ENCODE results near the gene KIRREL3.

Gene KIRREL3

DNA sequence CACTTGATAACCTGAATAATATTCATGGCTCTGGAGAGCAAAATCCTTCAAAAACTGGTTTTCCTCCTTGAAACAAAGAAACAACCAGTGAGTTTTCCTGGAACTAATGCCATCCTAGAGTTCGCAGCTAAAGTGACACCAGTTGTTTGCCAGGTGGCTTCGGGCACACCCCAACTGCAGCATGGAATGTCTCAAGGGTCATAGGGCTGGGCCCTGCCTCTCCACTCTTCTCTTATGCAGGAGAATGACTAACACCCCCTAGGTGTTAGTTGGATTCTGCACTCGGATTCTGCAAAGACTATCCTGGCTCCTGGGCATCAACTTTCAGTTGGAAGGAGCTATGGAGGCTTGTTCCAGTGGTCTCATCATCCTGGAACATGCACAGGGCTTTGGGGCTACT is 98.8 kb downstream of the KIRREL3 start:
- no peak for DNase-seq

- DNase-seq, result no peak
Measured at GRCh38 chr11:126899961-126900748, 100.4 kb downstream of the KIRREL3 start.

DNA sequence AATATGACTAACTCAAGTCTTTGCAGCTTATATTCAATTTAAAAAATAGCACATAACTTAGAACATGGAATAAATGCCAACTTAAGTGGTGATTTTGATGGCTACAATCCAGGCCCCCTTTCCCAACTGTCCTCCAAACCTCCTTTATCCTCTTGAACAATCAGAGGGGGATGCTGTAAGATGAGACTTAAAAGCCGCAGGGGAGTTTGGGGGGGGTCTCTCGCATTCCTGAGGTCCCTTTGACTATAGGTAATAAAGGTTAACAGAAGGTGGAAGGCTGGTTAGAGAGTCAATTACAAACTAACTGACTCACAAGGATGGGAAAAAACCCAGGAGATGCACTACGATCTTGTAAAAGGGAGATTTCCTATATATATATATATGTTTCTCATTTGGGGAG is 101.8 kb downstream of the KIRREL3 start:
- DNase-seq, result no peak

GRCh38 chr11:126897430-126897829 is 103.1 kb downstream of the KIRREL3 start:
- no peak for DNase-seq

- no peak for DNase-seq
Measured at GRCh38 chr11:126896025-126896424, 104.5 kb downstream of the KIRREL3 start.

DNA sequence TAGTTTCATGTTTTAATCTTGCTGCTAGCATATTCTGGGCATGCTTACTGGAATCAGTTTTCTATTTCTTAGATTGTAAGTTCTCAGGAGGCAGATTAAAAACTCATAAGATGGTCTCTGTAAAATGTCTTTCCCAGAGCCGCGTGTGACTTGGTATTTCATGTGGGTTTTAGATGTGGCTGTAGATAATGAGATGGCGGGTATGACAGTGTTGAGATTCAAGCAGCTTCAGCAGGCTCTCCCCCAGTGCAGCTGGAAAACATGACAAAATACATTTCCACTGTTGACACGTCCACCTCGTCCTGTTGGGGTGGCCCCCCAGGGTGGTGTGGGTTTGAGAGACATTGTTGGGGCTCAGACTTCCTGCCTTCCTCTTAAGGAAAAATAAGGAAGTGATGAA is 106.8 kb downstream of the KIRREL3 start:
- DNase-seq, result no peak

DNA sequence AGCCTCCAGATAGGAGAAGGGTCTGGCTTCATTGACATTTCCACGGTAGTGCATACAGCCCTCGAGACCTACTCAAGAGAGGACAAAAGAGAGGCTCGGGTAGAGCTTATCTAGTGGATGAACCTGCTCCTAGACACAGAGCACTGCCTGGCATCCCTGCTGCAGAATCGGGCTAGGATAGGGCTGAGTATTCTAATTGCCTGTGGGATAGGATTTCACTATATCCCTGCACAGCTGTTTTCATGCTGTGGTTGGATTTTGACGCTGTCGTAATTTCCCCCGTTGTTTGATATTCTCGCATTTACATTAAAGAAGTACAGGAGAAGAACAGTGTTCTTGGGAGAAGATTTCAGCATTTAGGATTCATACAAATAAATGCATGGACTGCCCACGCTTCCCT is 107.8 kb downstream of the KIRREL3 start:
- DNase-seq, result no peak

DNA sequence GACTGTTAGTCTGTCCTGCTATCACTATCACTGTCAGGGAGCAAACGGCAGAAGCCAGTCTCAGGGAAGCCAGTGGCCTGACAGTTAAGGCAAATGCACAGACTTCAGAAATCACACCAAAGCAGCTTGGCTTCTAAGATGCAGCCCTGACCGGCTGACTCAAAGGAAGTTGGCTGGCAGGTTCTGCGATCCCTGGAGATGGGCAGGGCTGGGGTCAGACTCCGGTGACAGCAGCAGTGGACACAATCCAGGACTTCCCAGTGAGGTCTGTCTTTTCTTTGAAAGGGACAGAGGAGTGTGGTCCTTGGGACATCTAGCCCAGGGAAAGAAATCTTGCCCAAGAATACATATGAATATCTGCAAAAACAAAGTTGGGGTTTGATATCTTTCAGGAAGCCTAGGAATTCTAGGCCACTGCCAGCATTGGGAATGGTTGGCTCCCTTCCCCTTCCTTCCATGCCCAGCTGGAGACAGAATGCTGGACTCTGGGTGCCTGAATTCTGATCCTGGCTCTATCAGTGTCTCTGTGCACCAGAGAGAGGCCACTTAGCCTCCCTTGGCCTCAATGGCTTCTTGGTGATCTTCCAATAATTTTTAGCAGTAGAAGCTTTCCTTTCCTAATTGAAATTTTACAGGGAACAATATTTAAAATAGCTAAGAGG is 108.9 kb downstream of the KIRREL3 start:
- DNase-seq, result no peak

- no peak for DNase-seq
Measured at GRCh38 chr11:126890561-126890960, 110.0 kb downstream of the KIRREL3 start.

DNA sequence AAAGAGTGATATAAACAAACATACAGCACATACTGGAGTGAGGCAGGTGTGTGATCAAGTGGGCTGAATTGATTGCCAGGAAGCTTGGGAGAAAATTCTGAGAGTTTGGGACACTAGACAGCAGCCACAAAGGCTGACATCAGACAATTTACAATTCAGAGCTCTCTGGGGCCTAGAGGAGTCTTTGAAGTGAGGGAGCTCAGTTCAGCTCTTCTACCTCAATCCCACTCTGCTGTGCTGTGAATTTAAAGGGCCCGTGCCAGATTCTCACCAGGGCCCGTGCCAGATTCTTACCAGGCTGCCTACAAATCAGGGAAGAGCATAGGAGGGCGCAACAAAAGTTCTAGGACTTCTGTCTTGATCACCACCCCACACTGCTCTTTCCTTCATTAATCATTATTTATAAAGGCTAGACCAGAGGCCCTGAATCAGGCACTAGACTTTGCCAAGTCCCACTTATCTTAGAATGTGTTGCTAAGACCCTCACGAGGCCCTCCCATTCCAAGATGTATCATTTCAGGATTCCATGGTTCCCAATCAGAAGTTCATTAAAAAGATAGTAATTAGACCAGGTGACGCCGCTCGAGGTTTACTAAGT is 112.4 kb downstream of the KIRREL3 start:
- no peak for DNase-seq

DNA sequence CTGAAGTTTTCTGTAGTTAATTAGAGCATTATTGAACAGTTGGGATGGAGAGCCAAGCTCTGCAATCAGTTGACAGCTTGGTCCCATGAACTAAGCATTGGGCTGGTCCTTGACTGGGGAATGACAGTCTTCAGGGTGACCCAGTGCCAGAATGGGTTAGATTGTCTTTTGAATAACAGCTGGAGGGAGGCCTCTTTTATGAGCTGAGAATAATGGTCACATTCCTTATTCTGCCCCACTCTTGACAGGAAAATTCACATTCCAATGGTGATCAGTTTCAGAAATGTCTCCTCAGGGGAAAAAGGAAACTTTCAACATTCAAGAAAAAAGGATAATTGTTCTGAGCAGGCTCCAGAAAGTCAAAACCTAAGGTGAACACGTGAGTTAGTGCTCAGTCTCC is 113.9 kb downstream of the KIRREL3 start:
- no peak for DNase-seq

DNA sequence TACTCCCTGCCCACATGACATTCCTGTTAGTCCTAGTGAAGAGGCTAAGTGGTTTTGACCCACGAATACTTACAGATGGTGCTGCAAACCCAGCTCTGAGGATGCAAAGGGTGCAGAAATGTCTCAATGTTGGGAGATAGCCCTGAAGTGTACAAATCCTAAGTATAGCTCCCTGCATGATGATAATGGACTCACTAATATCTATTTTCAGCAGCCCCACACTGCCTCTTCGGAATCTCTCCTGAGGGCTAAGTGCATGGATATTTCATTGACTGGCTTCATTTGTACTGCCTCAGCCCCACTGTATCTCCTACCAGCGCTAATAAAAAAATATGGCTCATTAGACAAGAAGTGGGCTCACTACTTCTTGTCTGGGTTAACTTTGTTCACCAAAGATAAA is 114.5 kb downstream of the KIRREL3 start:
- DNase-seq, result no peak

GRCh38 chr11:126884594-126884993 is 116.0 kb downstream of the KIRREL3 start:
- no peak for DNase-seq

DNA sequence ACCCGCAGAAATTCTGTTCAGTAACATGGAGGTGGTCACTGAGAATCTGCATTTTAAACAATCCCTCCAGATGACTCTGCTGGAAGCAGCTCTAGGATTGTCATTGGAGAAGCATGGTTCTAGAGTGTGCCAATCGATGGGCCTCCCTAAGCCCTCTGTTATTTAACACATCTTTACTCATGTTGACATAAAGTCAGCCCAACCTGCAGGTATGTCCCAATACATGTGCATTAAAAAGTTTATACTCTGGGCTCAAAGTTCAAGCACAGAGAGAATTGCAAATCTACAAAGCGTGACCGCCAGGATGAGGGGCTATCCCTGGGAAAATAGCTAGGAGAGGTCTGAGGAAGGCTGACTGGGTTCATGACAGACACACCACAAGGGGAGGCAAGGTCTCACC is 116.4 kb downstream of the KIRREL3 start:
- no peak for DNase-seq

DNA sequence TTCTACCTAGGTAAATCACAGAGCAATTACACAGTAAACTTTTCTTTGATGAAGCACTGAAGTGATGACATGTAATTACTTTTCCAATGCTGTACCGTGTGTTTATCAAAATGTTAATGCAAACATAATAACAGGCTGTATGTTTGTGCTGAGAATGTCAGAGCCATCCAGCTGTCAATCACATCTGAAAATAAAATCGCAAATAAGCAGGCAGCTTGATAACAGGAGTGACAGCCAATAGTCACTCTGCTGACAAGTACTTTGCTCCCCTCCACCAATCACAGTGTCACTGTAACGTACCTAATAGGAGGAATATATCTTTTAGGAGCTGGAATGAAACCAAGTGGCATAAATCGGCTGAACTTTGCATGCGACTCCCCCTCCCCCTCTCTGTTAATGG is 119.7 kb downstream of the KIRREL3 start:
- DNase-seq, result no peak

DNA sequence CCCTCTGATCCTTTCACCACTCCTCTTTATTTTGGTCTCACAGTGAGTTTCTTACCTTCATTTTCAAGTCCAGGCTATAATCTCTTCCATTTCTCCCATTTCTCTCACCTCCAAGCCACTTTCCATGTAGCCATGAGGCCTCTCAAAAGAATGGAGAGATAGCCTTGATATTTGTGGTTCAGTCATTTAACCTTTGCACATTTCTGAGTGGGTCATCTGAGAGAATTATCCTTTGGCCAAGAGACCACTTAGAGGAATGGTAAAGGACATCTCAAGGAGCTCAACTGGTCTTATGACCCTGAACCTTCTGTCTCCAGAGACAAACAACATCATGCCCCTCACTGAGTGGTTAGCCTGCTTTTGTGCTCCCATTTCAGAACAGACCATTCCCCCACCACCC is 121.1 kb downstream of the KIRREL3 start:
- DNase-seq, result no peak

DNA sequence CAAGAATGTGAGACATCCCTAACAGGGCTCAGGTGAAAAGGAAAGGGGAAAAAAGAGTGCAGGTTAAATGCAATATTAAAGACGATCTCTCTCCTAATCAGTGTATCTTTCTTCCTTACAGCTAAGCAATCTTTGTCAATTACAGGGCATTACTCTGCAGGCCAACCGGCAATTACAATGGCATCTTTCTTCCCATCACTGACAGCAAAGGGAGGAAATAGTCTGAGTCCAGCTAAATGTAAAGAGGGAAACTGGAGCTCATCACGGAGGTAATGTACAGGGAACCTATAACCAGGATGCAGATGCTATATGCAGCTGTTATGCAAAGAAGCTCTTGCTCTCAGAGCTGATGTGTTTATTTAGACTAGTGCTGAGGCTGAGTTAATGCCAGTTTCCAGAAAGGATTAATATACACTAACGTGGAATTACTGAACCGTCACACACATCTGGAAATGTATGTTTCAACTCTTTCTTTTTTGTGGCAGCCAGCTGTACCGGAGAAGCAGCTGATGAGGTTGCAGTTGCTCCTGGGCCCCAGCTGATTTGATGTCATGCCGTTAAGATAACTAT is 121.6 kb downstream of the KIRREL3 start:
- no peak for DNase-seq

DNA sequence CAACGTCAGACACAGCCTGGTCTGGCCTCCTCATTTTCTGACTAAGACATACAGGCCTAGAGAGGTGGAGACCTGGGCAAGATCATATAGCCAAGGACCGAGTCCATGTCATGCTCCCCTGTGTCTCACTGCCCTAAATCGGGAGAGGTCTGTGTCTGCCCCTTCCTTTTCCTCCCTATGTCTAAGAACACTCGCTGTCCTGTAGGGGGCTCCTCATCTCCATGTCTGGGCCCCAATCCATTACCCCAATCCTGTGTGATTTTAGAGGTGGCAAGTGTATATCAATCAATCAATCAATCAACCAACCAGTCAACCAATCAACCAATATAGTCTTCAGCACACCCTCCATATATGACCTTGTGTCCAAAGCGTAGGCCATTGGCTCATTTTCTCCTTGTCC is 125.7 kb downstream of the KIRREL3 start:
- no peak for DNase-seq

DNA sequence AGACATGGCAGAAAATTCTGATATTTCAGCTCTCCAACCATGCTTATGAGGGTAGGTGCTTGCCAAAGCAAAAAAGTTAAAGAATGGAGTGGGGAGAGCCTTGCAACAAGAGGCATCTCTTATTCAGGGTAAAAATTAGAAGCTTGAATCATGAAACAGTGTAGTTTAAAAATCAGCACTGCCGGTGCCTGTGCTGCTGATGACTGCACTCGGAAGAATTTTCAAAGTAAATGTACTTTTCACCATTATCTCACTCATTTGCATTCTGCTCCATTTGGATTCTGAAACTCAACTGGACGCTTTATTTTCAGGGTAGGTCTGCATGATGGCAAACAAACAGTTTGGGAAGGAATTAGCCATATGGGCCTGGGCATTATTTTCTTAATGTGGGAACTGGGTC is 126.3 kb downstream of the KIRREL3 start:
- no peak for DNase-seq

GRCh38 chr11:126871792-126872191 is 128.8 kb downstream of the KIRREL3 start:
- no peak for DNase-seq

- no peak for DNase-seq
Measured at GRCh38 chr11:126870021-126870420, 130.5 kb downstream of the KIRREL3 start.

GRCh38 chr11:126868741-126869140 is 131.8 kb downstream of the KIRREL3 start:
- no peak for DNase-seq

GRCh38 chr11:126864934-126865333 is 135.6 kb downstream of the KIRREL3 start:
- no peak for DNase-seq
